Right renal cortex interstitium (tissue), 3 donors: ENCODE measurements around the gene ZFC3H1. TPM values are rescaled to one million over a fixed set of nuclear protein-coding genes. Genes with fewer than 3 reads are reported as not detected.
A peak's percentile ranks its signal among the peaks of the same experiment; 100 is the strongest.
"Not testable (repeated sequence)": the region's sequence is repeated elsewhere in the genome, so short reads cannot be mapped to it uniquely, and the experiment has no call there.

Experiments used
- DNase-seq, 3 donors: peaks; one replicate each; pipeline ENCODE4 v3.0.0-alpha.2; 2013; ENCODE audit warnings: low read depth in 3 of 3, low spot score in 2 of 3
- polyA plus RNA-seq, 3 donors: library from polyadenylated mRNA; unstranded; fragments of 120-200 nt; gene quantifications; one replicate each; pipeline ENCODE4 v1.2.1, GENCODE V29; 2013; ENCODE audit not compliant: insufficient read length in 3 of 3

ZFC3H1 gene
- polyA plus RNA-seq, result 10 to 100 TPM; 56.4 to 62.9 (median 62.3) TPM

GRCh38 chr12:71663561-71664410 is at the start of gene ZFC3H1, which contains the start of gene THAP2:
Gene ZFC3H1, minus strand, starts transcription at chr12:71663848. Its CDS starts 238 bp downstream, at chr12:71663610.
Gene THAP2, plus strand, starts transcription at chr12:71664301. Its CDS starts 209 bp downstream, at chr12:71664510.
- DNase-seq, result peak; percentile 97 to 98 (median 98)

- no peak for DNase-seq
These were observed 46.9 kb upstream of the ZFC3H1 start for GRCh38 chr12:71710276-71711125.

GRCh38 chr12:71708658-71709057 is 45.0 kb upstream of the ZFC3H1 start:
- no peak for DNase-seq

- DNase-seq, result no peak
These were observed 41.3 kb upstream of the ZFC3H1 start for GRCh38 chr12:71704920-71705319.

GRCh38 chr12:71703206-71703605 is 39.6 kb upstream of the ZFC3H1 start:
- no peak for DNase-seq

DNA sequence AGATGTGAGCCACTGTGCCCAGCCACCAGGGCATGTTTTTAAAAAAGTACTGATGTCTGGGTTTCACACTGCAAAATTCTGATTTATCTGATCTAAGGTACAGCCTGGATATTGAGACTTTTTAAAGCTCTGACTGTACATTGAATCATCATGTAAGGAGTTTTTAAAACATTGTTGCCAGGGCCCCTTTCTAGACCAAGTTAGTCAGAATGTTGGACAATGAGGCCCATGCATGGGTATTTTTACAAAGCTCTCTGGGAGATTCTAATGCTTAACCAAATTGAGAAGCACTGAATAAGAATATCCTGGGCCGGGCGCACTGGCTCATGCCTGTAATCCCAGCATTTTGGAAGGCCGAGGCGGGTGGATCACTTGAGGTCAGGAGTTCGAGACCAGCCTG is 38.9 kb upstream of the ZFC3H1 start:
- DNase-seq, result no peak

GRCh38 chr12:71702181-71702580 is 38.5 kb upstream of the ZFC3H1 start:
- not testable (repeated sequence) for DNase-seq

DNA sequence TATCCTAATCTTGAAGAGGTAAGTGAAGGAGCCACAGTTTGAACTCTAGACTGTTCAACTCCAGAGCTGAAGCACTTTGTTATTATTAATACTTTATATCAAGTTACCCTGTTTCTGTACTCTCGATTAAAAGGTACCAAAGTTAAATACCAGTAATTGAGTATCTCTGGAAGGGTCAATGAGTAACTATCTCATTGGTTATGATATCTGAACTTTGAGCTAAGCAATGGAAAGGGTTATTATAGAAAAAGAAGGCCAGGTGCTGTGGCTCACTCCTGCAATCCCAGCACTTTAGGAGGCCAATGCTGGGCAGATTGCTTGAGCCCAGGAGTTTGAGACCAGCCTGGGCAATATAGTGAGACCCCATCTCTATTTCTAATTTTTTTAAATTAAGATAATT is 32.1 kb upstream of the ZFC3H1 start:
- no peak for DNase-seq

DNA sequence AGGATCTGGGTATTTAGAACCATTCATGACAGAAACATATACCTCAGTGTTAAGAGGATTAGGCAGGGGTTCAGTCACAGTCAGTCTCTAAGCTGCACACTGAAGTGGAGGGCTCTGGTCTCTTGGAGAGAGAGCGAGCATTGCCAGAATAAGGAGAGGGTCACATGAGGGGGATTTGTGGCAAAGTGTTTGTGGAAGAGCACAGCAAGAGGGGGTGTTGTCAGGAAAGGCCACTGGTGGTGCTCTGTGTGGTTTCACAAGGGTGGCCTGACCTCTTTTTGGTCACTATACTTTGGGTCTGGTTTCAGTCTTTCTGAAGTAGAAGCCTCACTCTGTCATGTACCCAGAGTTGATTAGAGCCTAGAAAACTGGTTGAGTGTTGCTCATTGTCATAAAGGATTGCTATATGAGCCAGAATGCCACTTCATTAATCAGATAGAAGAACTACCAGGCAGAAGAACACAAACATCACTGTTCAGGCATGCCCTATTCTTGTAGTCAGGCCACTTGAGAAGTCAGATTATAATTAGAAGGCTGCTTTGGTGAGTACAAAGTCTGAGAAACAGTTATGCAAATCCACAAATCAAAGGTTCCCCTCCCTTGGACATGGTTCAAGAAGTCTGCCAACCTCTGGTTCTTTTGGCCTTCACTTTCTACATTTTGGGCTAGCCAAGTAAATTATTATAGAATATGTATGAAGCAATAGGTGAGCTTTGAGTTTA is 30.6 kb upstream of the ZFC3H1 start:
- DNase-seq, result no peak

- not testable (repeated sequence) for DNase-seq
These were observed 30.0 kb upstream of the ZFC3H1 start for GRCh38 chr12:71693651-71694050.

DNA sequence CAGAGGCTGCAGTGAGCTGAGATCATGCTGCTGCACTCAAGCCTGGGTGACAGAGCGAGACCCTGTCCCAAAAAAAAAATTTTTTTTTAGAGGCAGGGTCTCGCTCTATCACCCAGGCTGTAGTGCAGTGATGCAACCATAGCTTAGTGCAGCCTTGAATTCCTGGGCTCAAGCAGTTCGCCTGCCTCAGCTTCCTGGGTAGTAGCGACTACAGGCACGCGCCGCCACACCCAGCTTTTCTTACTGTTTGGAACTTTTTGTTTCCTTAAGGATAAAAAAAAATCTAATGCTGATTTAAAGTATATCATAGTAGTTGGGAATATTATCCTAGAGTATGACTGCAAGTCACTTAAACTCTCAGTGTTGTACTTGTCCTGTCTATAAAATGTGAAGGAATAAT is 29.5 kb upstream of the ZFC3H1 start:
- DNase-seq, result no peak

- no peak for DNase-seq
These were observed 28.0 kb upstream of the ZFC3H1 start for GRCh38 chr12:71691504-71692129.

DNA sequence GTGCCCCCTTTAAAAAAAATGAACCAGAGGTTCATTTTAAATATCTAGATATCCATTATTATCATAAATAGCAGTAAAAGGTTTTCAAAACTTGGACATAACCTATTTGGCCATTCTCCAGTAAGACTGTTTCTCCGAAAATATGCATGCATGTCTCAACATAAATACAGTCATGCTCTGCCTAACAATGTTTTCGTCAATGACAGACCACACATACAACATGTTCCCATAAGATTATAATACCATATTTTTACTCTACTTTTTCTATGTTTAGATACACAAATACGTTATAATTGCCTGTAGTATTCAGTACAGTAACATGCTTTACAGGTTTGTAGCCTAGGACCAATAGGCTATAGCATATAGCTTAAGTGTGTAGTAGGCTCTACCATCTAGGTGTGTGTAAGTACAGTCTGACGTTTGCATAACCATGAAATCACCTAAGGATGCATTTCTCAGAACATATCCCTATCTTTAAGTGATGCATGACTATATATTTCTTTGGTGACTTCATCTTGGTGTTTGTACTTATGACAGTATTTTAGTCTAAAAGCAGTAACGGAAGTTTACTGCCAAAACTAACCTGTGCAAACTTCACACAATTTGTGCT is 25.4 kb upstream of the ZFC3H1 start:
- no peak for DNase-seq

GRCh38 chr12:71687172-71687571 is 23.5 kb upstream of the ZFC3H1 start:
- not testable (repeated sequence) for DNase-seq

- DNase-seq, result no peak
These were observed 23.0 kb upstream of the ZFC3H1 start for GRCh38 chr12:71686658-71687025.

GRCh38 chr12:71685914-71686657 is 22.4 kb upstream of the ZFC3H1 start, which contains the start of gene TMEM19:
Gene TMEM19, plus strand, starts transcription at chr12:71686082. Its CDS starts 599 bp downstream, at chr12:71686681.
- peak in 2 of 3 donors; percentile 76 to 78 for DNase-seq

GRCh38 chr12:71685312-71685906 is 21.8 kb upstream of the ZFC3H1 start:
- no peak for DNase-seq

- DNase-seq, result no peak
These were observed 20.4 kb upstream of the ZFC3H1 start for GRCh38 chr12:71684081-71684480.

- DNase-seq, result no peak
These were observed 20.0 kb upstream of the ZFC3H1 start for GRCh38 chr12:71683633-71684032.
